ENCODE data around the gene PTPRD. TPM values are rescaled to one million over a fixed set of nuclear protein-coding genes. Genes with fewer than 3 reads are reported as not detected.

PTPRD gene
- total RNA-seq, 1 donor from 2014 or later = 109 TPM

DNA sequence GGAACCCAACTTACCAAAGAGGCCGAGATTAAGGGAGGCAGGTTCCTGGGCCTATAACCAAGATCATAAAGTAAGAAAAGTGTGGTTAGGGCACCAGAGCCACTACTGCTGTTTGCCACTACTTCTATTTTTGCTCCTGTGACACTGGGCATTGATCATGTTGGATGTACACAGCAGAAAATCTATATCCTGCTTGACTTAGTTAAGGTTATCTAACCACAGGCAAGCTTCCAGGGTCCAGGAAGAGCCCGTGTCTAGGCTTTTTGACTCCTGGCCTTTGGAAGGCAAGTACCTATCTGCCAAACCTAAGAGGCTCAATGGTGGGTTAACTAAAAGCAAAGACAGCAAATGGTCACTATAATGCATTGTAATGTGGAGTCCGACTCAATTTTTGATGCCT lies 2315.8 kb downstream of the PTPRD start:
- Mint-ChIP-seq H3K9me3 (peaks cover 11% of the 10 kb centered on the region), H3K4me1 (no peaks in the 10 kb centered on the region), H3K4me3 (no peak overlapping the region), H3K27me3 (ENCODE audit: low read depth) (peaks cover 2% of the 10 kb centered on the region), H3K36me3 (no peaks in the 10 kb centered on the region), H3K27ac (no peak overlapping the region)
- TF ChIP-seq, protein P1, sequence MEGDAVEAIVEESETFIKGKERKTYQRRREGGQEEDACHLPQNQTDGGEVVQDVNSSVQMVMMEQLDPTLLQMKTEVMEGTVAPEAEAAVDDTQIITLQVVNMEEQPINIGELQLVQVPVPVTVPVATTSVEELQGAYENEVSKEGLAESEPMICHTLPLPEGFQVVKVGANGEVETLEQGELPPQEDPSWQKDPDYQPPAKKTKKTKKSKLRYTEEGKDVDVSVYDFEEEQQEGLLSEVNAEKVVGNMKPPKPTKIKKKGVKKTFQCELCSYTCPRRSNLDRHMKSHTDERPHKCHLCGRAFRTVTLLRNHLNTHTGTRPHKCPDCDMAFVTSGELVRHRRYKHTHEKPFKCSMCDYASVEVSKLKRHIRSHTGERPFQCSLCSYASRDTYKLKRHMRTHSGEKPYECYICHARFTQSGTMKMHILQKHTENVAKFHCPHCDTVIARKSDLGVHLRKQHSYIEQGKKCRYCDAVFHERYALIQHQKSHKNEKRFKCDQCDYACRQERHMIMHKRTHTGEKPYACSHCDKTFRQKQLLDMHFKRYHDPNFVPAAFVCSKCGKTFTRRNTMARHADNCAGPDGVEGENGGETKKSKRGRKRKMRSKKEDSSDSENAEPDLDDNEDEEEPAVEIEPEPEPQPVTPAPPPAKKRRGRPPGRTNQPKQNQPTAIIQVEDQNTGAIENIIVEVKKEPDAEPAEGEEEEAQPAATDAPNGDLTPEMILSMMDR (IDR thresholded peaks at IDR 0.05; ENCODE audit: unreplicated experiment) = no peak
- DNase-seq (ENCODE audit: low spot score in 2 of 2, unreplicated experiment in 2 of 2) = no peak

DNA sequence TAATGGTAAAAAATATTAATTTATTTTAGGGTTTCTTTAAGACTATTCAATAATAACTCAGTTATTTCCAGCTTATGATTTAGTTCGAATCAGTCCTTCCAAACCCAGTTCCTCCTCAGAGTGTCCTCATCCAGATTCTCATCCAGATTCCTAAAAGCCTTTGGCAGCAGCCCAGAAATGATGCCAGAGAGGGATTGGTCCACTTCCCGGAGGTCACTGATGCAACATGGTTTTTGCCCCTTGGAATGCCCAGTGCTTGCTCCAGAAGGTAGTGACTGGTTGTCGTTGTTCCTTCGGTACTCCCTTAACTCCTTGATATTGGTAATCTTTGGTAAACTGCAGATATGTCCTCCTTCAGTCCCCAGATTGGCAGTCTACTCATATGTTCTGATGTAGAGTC lies 2320.1 kb downstream of the PTPRD start:
- Mint-ChIP-seq H3K4me1 (no peaks in the 10 kb centered on the region), H3K9me3 (peaks cover 17% of the 10 kb centered on the region), H3K27ac (no peak overlapping the region), H3K36me3 (no peaks in the 10 kb centered on the region), H3K4me3 (no peak overlapping the region), H3K27me3 (ENCODE audit: low read depth) (peaks cover 2% of the 10 kb centered on the region)
- no peak for DNase-seq (ENCODE audit: low spot score in 2 of 2, unreplicated experiment in 2 of 2)
- TF ChIP-seq, protein P1 (IDR thresholded peaks at IDR 0.05; ENCODE audit: unreplicated experiment) = no peak

DNA sequence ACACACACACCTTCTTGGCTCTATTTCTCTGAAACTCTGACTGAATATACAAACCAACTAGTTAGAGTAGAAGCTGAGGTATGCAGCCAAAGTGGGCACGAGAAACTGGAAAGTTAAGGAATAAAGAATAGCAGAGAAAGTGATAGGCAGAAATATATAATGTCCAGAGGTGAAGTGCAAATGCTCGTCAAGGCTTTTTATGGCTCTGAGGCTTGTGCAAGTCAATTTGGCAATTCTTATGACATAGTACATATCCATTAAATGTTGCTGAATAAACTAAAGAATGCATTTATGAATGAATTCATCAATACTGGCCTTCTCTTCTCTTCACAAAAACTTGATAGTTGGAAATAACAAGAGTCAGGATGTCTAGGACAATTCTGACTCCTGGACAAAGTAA lies 2323.1 kb downstream of the PTPRD start:
- Mint-ChIP-seq H3K36me3 (no peaks in the 10 kb centered on the region), H3K27ac (no peak overlapping the region), H3K4me3 (no peak overlapping the region), H3K4me1 (no peaks in the 10 kb centered on the region), H3K27me3 (ENCODE audit: low read depth) (peaks cover 3% of the 10 kb centered on the region), H3K9me3 (peaks cover 17% of the 10 kb centered on the region)
- no peak for DNase-seq (ENCODE audit: low spot score in 2 of 2, unreplicated experiment in 2 of 2)
- TF ChIP-seq, protein P1 (IDR thresholded peaks at IDR 0.05; ENCODE audit: unreplicated experiment) = no peak

DNA sequence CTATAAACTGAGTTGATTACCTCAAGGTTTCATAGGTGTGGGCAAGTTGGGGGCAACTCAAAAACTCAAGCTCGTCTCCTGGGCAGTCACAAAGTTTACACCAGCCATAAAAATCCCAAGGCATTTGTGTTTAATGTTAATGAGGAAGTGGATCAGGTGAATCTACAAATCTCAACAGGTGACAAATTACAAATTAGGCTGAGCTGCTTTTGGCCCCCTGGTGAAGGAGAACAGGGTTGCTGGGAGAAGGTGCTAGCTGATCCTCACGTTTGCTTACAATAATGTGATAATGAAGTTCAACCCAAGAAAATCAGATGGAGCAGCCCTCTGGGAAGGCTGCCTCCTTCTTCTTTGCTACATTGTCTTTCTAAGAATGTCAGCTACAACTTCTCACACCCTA lies 2324.8 kb downstream of the PTPRD start:
- Mint-ChIP-seq H3K27me3 (ENCODE audit: low read depth) (peaks cover 3% of the 10 kb centered on the region), H3K36me3 (no peaks in the 10 kb centered on the region), H3K4me3 (no peak overlapping the region), H3K4me1 (no peaks in the 10 kb centered on the region), H3K9me3 (peaks cover 6% of the 10 kb centered on the region), H3K27ac (no peak overlapping the region)
- no peak for DNase-seq (ENCODE audit: low spot score in 2 of 2, unreplicated experiment in 2 of 2)
- TF ChIP-seq, protein P1 (IDR thresholded peaks at IDR 0.05; ENCODE audit: unreplicated experiment) = no peak

DNA sequence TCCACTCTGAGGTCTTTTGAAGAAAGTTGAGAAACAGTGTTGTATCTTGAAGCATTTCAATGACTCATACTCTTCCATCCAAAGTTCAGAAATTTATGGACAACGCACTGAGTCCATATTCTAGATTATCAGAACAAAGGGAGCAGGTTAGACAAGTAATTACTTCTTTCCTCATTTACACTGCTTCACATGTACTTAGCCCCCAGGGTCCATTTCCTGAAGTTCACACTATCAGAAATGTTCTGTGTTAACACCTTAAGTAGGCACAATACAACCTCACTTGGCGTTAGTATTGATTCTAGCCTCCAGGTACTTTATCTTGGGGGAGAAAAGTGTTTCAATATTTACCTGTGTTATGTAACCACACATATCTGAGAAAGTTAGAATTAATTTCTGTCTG lies 2325.3 kb downstream of the PTPRD start:
- no peak for DNase-seq (ENCODE audit: low spot score in 2 of 2, unreplicated experiment in 2 of 2)
- no peak overlapping the region for H3K27ac Mint-ChIP-seq
- peaks cover 6% of the 10 kb centered on the region for H3K9me3 Mint-ChIP-seq
- H3K4me3 Mint-ChIP-seq = no peak overlapping the region
- H3K36me3 Mint-ChIP-seq = no peaks in the 10 kb centered on the region
- H3K4me1 Mint-ChIP-seq = no peaks in the 10 kb centered on the region
- TF ChIP-seq, protein P1 (IDR thresholded peaks at IDR 0.05; ENCODE audit: unreplicated experiment) = no peak
- peaks cover 3% of the 10 kb centered on the region for H3K27me3 Mint-ChIP-seq (ENCODE audit: low read depth)

DNA sequence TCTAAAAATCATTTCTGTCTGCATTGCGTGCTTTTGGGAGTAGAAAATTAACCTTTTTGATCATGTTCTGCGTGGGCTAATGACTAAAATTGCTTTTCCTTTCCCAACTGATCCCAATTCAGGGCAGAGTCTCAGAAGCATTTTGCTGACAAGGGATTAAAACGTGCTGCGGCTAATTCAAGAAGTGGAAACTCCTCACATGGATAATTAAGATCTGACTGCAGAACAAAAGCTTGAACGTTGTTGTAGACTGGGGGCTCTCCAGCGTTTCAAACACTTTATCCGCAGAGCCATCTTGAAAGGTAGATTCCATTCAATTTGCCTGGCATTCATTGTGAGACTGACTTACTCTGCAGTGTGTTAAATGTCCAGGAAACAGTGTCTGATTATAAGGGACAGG lies 2327.9 kb downstream of the PTPRD start:
- TF ChIP-seq, protein P1 (IDR thresholded peaks at IDR 0.05; ENCODE audit: unreplicated experiment) = no peak
- peaks cover 3% of the 10 kb centered on the region for H3K27me3 Mint-ChIP-seq (ENCODE audit: low read depth)
- H3K4me1 Mint-ChIP-seq = peaks cover 6% of the 10 kb centered on the region
- no peak overlapping the region for H3K4me3 Mint-ChIP-seq
- no peak for DNase-seq (ENCODE audit: low spot score in 2 of 2, unreplicated experiment in 2 of 2)
- H3K9me3 Mint-ChIP-seq = peaks cover 3% of the 10 kb centered on the region
- no peaks in the 10 kb centered on the region for H3K36me3 Mint-ChIP-seq
- no peak overlapping the region for H3K27ac Mint-ChIP-seq

Data from mesothelial cell of epicardium (in vitro differentiated cells).